ENCODE data around the gene IGF2BP3.
"Not testable (repeated sequence)": the region's sequence is repeated elsewhere in the genome, so short reads cannot be mapped to it uniquely, and the experiment has no call there.

Gene IGF2BP3

GRCh38 chr7:23336799-23337283, 133.4 kb downstream of the IGF2BP3 start:
- no peak for DNase-seq

GRCh38 chr7:23336086-23336485, 134.2 kb downstream of the IGF2BP3 start:
- DNase-seq = no peak

GRCh38 chr7:23335621-23336020, 134.7 kb downstream of the IGF2BP3 start:
- no peak for DNase-seq

- DNase-seq = no peak
These were observed 135.2 kb downstream of the IGF2BP3 start for GRCh38 chr7:23335136-23335535.

- DNase-seq = no peak
These were observed 135.7 kb downstream of the IGF2BP3 start for GRCh38 chr7:23334482-23335056.

- DNase-seq = no peak
These were observed 136.5 kb downstream of the IGF2BP3 start for GRCh38 chr7:23333671-23334246.

GRCh38 chr7:23332910-23333612, 137.2 kb downstream of the IGF2BP3 start:
- no peak for DNase-seq

GRCh38 chr7:23332193-23332592, 138.1 kb downstream of the IGF2BP3 start:
- DNase-seq = no peak

GRCh38 chr7:23331132-23331531, 139.2 kb downstream of the IGF2BP3 start:
- DNase-seq = no peak

- DNase-seq = no peak
These were observed 154.9 kb downstream of the IGF2BP3 start for GRCh38 chr7:23315366-23315765.

GRCh38 chr7:23312141-23312540, 158.2 kb downstream of the IGF2BP3 start:
- DNase-seq = not testable (repeated sequence)

- DNase-seq = no peak
These were observed 161.5 kb downstream of the IGF2BP3 start for GRCh38 chr7:23308754-23309153.

GRCh38 chr7:23306936-23307521, 163.3 kb downstream of the IGF2BP3 start:
- DNase-seq = no peak

GRCh38 chr7:23299770-23300300, 170.5 kb downstream of the IGF2BP3 start:
- DNase-seq = no peak

- peak; percentile 96 for DNase-seq
These were observed 171.2 kb downstream of the IGF2BP3 start, which contains the start of gene MALSU1 for GRCh38 chr7:23298885-23299769. Gene MALSU1, plus strand, starts transcription at chr7:23299339. Its CDS starts 14 bp downstream, at chr7:23299353.

- no peak for DNase-seq
These were observed 172.0 kb downstream of the IGF2BP3 start for GRCh38 chr7:23298141-23298881.

GRCh38 chr7:23295401-23295697, 174.9 kb downstream of the IGF2BP3 start:
- DNase-seq = no peak

- DNase-seq = no peak
These were observed 175.5 kb downstream of the IGF2BP3 start for GRCh38 chr7:23294549-23295400.

GRCh38 chr7:23293500-23294073, 176.7 kb downstream of the IGF2BP3 start:
- no peak for DNase-seq

GRCh38 chr7:23292623-23293022, 177.7 kb downstream of the IGF2BP3 start:
- no peak for DNase-seq
